Endothelial cell (in vitro differentiated cells): ENCODE results near the gene MEF2C. TPM values are rescaled to one million over a fixed set of nuclear protein-coding genes. Genes with fewer than 3 reads are reported as not detected.

ENCODE experiments used
- DNase-seq: peaks from one replicate; pipeline ENCODE4 v3.0.0; 2021; ENCODE audit warnings: low spot score
- H3K27ac Mint-ChIP-seq: one replicate; pipeline ENCODE4 v1.8.0; 2021; ENCODE audit warnings: mixed read lengths, inconsistent platforms; ENCODE audit not compliant: unreplicated experiment
- H3K27me3 Mint-ChIP-seq: one replicate; pipeline ENCODE4 v1.8.0; 2021; ENCODE audit warnings: mild to moderate bottlenecking, moderate library complexity, mixed read lengths, inconsistent platforms; ENCODE audit not compliant: unreplicated experiment
- H3K36me3 Mint-ChIP-seq: one replicate; pipeline ENCODE4 v1.8.0; 2021; ENCODE audit warnings: mild to moderate bottlenecking, low read depth, mixed read lengths, inconsistent platforms; ENCODE audit not compliant: unreplicated experiment
- H3K4me1 Mint-ChIP-seq: one replicate; pipeline ENCODE4 v1.8.0; 2021; ENCODE audit warnings: mild to moderate bottlenecking, mixed read lengths, inconsistent platforms; ENCODE audit not compliant: unreplicated experiment
- H3K4me3 Mint-ChIP-seq: one replicate; pipeline ENCODE4 v1.8.0; 2021; ENCODE audit warnings: mild to moderate bottlenecking, mixed read lengths, inconsistent platforms; ENCODE audit not compliant: unreplicated experiment
- H3K9me3 Mint-ChIP-seq: one replicate; pipeline ENCODE4 v1.8.0; 2021; ENCODE audit warnings: mixed read lengths, inconsistent platforms; ENCODE audit not compliant: unreplicated experiment
- total RNA-seq: library from RNA; stranded (reverse); fragmentation: NEBNext Ultra II Directional; extraction: Animal tissue kit (Norgen Biotek cat#: 25700); gene quantifications from one replicate; pipeline ENCODE4 v1.2.1, GENCODE V29; 2021; ENCODE audit not compliant: unreplicated experiment
- TF ChIP-seq, protein P1 (sequence below): fragments of 200-600 bp; sonication (generic); IDR thresholded peaks from one replicate; pipeline ENCODE4 v1.5.0; 2021; ENCODE audit warnings: antibody characterized with exemption; ENCODE audit not compliant: unreplicated experiment

The MEF2C gene
- total RNA-seq, 1 donor from 2014 or later, result 134 TPM

DNA sequence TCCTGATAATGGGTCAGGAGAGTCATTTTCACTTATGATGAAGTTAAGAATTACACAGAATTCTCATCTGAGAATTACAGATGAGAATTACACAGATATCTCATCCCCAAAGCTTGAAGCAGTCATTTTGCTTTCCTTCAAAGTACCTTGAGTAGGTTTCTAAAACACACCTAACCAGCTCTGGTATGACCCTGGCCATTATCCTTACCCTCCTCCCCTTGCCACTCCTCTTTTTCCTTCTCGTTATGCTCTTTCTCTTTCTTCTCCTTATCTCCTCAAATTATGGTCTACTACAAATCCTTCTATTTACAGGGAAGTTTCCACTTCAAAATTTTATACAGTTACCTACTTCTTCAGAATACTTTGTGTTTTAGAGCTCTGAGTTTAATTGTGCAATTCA lies 44.5 kb downstream of the MEF2C start:
- H3K4me1 Mint-ChIP-seq, result peaks cover 19% of the 10 kb centered on the region

DNA sequence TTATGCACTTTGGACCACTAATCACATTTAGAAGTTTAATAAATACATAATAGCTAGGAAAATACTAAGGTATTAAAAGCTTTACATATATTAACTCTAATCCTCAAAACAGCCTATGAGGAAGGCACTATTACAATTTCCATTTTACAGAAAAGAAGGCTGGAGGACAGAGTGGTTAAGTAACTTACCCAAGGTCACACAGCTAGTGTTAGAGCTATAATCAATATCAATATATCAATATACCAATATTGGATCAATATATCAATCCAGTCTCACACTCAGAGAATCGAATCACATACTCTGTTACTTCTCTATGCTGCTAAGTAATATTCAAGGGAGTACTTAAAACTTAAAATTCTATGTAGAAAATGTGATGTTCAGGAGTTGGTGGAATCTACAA lies 45.2 kb downstream of the MEF2C start:
- Mint-ChIP-seq H3K4me3 (no peak overlapping the region), H3K4me1 (peaks cover 22% of the 10 kb centered on the region), H3K27ac (no peak overlapping the region), H3K27me3 (no peaks in the 10 kb centered on the region), H3K36me3 (peaks cover 4% of the 10 kb centered on the region), H3K9me3 (no peaks in the 10 kb centered on the region)
- DNase-seq, result no peak
- TF ChIP-seq, protein P1, sequence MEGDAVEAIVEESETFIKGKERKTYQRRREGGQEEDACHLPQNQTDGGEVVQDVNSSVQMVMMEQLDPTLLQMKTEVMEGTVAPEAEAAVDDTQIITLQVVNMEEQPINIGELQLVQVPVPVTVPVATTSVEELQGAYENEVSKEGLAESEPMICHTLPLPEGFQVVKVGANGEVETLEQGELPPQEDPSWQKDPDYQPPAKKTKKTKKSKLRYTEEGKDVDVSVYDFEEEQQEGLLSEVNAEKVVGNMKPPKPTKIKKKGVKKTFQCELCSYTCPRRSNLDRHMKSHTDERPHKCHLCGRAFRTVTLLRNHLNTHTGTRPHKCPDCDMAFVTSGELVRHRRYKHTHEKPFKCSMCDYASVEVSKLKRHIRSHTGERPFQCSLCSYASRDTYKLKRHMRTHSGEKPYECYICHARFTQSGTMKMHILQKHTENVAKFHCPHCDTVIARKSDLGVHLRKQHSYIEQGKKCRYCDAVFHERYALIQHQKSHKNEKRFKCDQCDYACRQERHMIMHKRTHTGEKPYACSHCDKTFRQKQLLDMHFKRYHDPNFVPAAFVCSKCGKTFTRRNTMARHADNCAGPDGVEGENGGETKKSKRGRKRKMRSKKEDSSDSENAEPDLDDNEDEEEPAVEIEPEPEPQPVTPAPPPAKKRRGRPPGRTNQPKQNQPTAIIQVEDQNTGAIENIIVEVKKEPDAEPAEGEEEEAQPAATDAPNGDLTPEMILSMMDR, result no peak

More for the DNA sequence above, 44.5 kb downstream of the MEF2C start:
- Mint-ChIP-seq H3K9me3 (no peaks in the 10 kb centered on the region), H3K36me3 (peaks cover 4% of the 10 kb centered on the region), H3K27ac (no peak overlapping the region), H3K27me3 (no peaks in the 10 kb centered on the region), H3K4me3 (no peak overlapping the region)
- no peak for DNase-seq
- TF ChIP-seq, protein P1, result no peak

DNA sequence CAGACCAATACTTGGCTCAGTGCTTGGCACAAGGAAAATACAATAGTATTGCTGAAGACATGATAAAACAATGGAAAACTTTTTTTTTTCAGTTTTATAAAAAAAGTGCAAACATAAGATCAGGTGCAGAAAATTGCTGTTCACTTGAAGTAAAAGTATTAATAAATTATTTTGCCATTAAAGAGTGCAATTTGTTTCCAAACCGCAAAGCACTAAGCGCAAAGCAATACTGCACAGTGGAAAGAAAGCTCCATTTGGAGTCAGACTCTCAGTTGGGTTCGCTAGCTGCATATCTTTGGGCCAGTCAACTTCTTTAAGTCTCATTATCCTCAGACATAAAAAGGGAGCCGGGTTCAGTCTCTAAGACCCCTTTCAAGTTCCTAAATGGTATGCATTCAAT lies 45.8 kb downstream of the MEF2C start:
- Mint-ChIP-seq H3K4me1 (peaks cover 25% of the 10 kb centered on the region), H3K36me3 (peaks cover 4% of the 10 kb centered on the region), H3K27ac (no peak overlapping the region), H3K27me3 (no peaks in the 10 kb centered on the region), H3K9me3 (no peaks in the 10 kb centered on the region), H3K4me3 (no peak overlapping the region)
- DNase-seq, result no peak
- TF ChIP-seq, protein P1, result no peak

DNA sequence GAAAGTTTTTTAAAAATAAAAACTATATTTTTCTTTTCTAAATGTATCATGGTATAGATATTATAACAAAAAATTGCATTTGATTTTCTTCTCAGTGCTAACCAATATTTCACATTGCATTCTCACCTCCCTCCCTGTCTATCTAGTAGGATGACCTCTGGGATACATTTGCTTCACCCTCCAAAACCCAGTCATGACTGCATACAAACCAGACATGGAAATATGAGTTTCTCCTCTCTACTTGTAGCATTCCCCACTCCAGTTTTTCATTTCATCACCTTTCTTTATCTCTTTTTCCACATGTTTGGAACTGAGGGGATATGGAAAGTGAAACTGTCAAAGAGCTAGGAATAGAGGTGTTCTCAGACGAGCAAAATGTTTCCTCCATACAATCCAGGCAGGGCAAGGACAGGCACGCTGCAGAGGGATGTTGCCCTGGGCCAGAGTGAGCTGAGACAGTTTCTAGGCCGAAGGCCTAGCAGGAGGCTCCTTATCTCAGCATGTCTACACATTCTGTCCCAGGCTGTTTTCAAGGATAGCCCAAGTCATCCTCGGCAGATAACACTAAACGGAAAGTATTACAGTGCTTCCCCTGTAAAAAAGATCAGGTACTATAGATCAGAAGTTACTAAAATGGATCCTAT lies 46.7 kb downstream of the MEF2C start:
- H3K4me3 Mint-ChIP-seq, result no peak overlapping the region
- no peak for DNase-seq
- no peaks in the 10 kb centered on the region for H3K27me3 Mint-ChIP-seq

DNA sequence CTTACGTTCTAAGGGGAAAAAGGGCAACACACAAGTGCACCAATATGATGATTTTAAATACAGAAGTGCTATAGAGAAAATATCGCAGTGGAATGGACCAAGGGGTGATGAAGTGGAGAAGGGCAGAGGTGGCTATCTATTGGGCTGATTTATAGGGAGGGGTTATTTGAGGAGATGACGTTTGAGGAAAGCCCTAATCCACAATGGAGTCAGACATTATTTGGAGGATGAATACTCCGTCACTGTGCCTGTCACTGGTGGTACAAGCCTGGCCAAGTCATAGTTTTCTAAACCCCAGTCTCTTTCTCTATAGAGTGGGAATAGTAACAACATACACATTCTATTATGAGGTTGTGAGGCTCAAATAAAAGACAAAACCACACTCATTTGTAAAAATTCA lies 48.5 kb downstream of the MEF2C start:
- H3K36me3 Mint-ChIP-seq, result peaks cover 4% of the 10 kb centered on the region
- H3K9me3 Mint-ChIP-seq, result no peaks in the 10 kb centered on the region
- no peak overlapping the region for H3K27ac Mint-ChIP-seq
- H3K27me3 Mint-ChIP-seq, result no peaks in the 10 kb centered on the region
- H3K4me3 Mint-ChIP-seq, result no peak overlapping the region
- peaks cover 42% of the 10 kb centered on the region for H3K4me1 Mint-ChIP-seq
- DNase-seq, result no peak
- TF ChIP-seq, protein P1, result no peak

More for the DNA sequence above, 46.7 kb downstream of the MEF2C start:
- Mint-ChIP-seq H3K27ac (no peak overlapping the region), H3K9me3 (no peaks in the 10 kb centered on the region), H3K36me3 (peaks cover 4% of the 10 kb centered on the region), H3K4me1 (peaks cover 32% of the 10 kb centered on the region)
- TF ChIP-seq, protein P1, result no peak
